HG03103 (cell line): ENCODE data around the gene SYN1.
A peak's percentile ranks its signal among the peaks of the same experiment; 100 is the strongest.

Experiments
- ATAC-seq: cut with Tn5 transposase; IDR thresholded peaks from one replicate; pipeline ENCODE4 v1.9.1; 2021; ENCODE audit warnings: low read depth; ENCODE audit not compliant: unreplicated experiment

SYN1 gene

DNA sequence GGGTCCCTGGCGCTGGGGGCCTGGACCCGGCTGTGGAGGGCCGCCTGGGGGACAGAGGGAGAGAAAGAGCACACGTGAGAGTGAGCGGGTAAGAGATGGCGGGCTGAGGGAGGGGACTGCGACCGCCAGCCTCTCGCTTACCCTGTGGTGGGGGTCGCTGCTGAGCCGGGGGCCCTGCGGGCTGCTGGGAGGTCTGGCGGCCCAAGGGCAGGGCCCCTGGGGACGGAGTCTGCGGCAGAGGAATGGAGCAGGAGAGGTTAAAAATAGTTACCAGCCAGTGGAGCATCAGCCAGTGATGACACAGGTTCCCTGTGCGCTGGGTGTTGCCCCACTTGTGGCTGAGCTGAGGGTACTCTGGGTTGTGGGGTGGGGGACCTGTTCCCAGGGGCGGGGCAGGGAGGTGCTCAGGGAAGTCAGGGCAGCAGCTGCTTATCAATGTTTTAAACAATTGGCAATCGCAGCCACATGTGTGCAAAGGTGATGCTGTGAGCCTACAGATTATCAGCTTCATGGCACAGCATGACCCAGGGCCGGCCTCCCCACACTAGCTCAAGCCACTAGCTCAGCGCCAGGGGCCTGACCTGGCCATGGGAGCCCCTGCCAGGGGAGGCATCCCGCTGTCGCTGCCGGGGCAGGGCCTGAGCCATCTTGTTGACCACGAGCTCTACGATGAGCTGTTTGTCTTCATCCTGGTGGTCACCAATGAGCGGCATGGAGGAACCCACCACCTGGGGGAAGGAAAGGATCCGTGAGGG is 44.9 kb downstream of the SYN1 start:
- ATAC-seq, result no peak

DNA sequence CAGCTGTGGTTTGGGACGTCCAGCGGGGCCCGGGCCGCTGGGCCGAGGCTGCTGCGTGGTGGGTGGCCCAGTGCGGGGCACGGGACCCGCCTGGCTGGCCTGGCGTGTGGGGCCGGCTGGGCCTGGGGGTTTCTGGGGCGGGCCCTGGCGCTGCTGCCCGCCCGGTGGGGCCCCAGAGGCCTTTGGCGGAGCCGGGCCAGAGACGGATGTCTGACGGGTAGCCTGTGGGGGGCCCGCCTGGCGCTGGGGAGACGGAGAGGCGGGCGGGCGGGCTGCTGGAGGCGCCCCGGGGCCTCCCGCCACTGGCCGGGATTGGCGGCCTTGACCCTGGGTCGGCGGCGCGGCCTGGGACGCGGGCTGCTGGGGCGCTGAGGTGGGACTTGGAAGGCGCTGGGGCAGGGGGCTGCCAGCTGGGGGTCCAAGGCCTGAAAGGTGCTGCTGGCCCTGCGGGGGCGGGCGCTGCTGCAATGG is 45.5 kb downstream of the SYN1 start:
- no peak for ATAC-seq

GRCh38 chrX:47573341-47574075 is 46.1 kb downstream of the SYN1 start:
- no peak for ATAC-seq

- no peak for ATAC-seq
Observed at GRCh38 chrX:47572773-47573340, 46.8 kb downstream of the SYN1 start.

DNA sequence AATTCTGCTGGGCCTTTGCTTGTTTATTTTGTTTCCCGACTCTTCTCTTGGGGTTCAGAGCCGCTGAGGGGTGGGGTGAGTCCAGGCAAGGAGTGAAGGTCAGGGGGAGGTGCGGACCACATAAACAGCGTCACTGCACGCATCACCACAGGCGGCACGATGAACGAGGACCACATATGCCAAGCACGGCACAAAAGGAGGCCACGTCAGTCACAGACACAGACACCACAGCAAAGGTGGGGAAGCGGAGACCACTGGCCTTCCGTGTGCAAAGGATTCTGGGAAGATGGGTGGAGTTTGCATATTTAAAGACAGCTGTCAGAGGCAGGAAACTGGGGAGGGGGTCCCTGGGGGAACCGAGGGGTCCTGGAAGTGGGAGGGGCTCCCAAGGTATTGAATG is 47.8 kb downstream of the SYN1 start:
- no peak for ATAC-seq

DNA sequence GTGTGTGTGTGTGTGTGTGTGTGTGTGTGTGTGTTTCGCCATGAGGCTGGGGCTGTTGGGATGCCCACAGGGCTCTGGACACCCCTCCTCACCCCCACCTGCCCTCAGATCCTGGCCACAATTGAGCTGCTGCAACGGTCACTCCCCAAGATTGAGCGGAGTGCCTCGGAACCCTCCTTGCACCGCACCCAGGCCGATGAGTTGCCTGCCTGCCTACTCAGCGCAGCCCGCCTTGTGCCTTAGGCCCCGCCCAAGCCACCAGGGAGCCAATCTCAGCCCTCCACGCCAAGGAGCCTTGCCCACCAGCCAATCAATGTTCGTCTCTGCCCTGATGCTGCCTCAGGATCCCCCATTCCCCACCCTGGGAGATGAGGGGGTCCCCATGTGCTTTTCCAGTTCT is 48.4 kb downstream of the SYN1 start:
- ATAC-seq, result no peak

- no peak for ATAC-seq
Observed at GRCh38 chrX:47570794-47571193, 48.9 kb downstream of the SYN1 start.

DNA sequence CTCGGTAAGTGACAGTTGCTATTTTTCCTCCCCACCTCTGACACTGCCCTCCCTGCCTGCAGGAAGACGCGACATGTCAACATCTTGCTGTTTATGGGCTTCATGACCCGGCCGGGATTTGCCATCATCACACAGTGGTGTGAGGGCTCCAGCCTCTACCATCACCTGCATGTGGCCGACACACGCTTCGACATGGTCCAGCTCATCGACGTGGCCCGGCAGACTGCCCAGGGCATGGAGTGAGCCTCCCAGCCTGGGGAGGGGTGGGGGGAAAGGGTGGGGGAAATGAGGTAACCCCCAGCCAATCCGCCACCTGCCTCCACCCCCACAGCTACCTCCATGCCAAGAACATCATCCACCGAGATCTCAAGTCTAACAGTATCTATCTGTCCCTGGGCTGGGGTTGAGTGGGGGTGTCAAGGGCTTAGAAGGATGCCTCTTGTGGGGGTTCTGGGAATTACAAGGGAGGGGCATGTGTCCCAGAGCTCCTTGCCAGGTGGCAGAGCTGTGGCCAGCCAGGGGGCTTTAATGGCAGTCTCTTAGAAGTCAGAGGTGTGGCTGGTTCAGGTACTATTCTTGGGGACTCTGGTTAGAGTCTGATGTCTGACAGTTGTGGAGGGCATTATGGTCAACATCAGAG is 50.9 kb downstream of the SYN1 start:
- ATAC-seq, result no peak

GRCh38 chrX:47566841-47567240 is 52.8 kb downstream of the SYN1 start:
- ATAC-seq, result no peak

DNA sequence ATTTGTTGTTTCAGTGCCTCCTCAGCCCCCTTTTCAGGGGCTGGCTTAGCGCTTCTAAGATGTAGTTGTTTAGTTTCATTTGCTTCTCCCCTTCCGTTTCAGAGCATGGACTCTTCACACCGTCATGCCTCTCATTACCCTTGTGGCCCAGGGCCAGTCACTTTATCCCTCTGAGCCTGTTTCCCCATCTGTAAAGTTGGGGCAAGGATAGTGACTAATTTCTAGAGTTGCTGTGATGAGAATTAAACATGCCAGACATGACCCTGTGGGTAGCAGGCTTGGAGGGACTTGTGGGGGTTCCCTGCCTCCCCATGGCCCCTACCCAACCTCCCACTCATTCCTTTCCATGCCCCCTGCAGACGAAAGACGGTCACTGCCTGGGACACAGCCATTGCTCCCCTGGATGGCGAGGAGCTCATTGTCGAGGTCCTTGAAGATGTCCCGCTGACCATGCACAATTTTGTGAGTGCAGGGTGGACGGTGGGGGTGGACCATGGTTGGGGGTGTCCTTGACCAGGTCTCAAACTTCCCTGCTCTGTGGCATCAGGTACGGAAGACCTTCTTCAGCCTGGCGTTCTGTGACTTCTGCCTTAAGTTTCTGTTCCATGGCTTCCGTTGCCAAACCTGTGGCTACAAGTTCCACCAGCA is 55.1 kb downstream of the SYN1 start:
- no peak for ATAC-seq

DNA sequence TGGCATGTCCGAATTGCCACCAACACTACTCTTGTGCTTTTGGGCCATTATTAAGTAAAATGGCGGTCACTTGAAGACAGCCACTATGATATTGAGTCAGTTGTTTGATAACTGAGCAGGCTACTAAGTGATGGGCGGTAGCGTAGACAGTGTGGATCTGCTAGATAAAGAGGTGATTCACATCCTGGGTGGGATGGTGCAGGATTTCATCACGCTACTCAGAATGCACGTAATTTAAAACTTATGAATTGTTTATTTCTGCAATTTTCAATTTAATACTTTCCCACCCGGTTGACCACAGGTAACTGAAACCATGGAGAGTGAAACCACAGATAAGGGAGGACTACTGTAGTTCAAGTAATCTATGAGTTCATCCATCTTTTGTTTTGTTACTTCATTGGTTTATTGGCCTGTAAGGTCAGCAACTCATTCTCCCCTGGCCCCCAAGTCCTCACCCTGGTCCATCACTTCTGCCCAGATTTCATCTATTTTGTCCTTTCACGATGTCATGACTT is 55.8 kb downstream of the SYN1 start:
- no peak for ATAC-seq

GRCh38 chrX:47562615-47563243 is 56.9 kb downstream of the SYN1 start:
- no peak for ATAC-seq

GRCh38 chrX:47561659-47562151 is 58.0 kb downstream of the SYN1 start:
- ATAC-seq, result no peak

- peak; percentile 78 for ATAC-seq
Observed at GRCh38 chrX:47560934-47561658, 58.6 kb downstream of the SYN1 start, which contains the start of gene ARAF. ARAF (plus strand) TSS chrX:47561205; CDS start chrX:47562968, 1,763 bp downstream.

- ATAC-seq, result no peak
Observed at GRCh38 chrX:47560179-47560933, 59.3 kb downstream of the SYN1 start.

- ATAC-seq, result no peak
Observed at GRCh38 chrX:47558436-47558835, 61.2 kb downstream of the SYN1 start.

GRCh38 chrX:47556045-47556623 is 63.5 kb downstream of the SYN1 start:
- peak; percentile 85 for ATAC-seq

- ATAC-seq, result no peak
Observed at GRCh38 chrX:47543496-47543895, 76.2 kb downstream of the SYN1 start.
